ENCODE results near the gene RASA3. TPM values are rescaled to one million over a fixed set of nuclear protein-coding genes. Genes with fewer than 3 reads are reported as not detected.
"Not testable (repeated sequence)": the region's sequence is repeated elsewhere in the genome, so short reads cannot be mapped to it uniquely, and the experiment has no call there.

RASA3 gene
- total RNA-seq, 1 experiment from 2014 or later: 0.95 TPM

DNA sequence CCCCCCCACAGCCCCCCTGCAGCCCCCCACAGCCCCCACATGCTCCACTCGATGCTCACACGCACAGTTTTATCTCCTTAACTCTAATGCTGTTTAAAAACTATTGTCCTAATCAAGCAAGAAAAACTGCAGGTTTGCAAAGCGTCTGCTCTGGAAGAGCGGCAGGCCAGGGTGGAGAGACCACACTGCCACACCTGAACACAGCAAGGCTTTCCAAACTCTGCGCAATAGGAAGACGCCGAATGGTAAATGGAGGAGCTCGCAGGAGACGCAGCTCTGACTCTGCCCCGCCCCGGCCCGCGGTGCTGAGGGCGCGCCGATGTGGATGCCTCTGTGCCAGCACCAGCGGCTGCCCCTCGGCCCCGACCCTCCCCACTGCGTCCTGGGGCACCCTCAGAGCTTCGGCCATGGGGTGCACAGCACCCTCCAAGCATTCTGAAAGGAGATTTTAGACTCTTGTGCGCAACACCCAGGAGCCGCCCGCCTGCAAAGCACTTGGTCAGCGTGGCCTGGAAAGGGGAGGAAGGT, 32.4 kb downstream of the RASA3 start:
- intact Hi-C loops (cut with micrococcal nuclease; ENCODE audit: unreplicated experiment): no loop called here
- ChIA-PET POLR2A (no interaction called here), CTCF (no interaction called here)
- no TSS peak for BruUV-seq (replicated peaks)
- H3K27ac Mint-ChIP-seq (ENCODE audit: unreplicated experiment): peak overlapping the region; percentile 42
- H3K9me3 ChIP-seq: peaks cover 3% of the 10 kb centered on the region; the same call in 1 of the 2 replicates
- no peaks in the 10 kb centered on the region for H3K9me3 Mint-ChIP-seq (ENCODE audit: unreplicated experiment)
- peak; percentile 32 to 47 for DNase-seq
- H3K4me3 Mint-ChIP-seq (ENCODE audit: unreplicated experiment): no peak overlapping the region
- peaks cover 9% of the 10 kb centered on the region for H3K27me3 Mint-ChIP-seq (ENCODE audit: insufficient read depth, unreplicated experiment)
- H3K4me1 Mint-ChIP-seq (ENCODE audit: low read depth, unreplicated experiment): peaks cover 6% of the 10 kb centered on the region
- peaks cover 7% of the 10 kb centered on the region for H3K36me3 Mint-ChIP-seq (ENCODE audit: insufficient read depth, unreplicated experiment)
- no peak overlapping the region for H3K4me3 ChIP-seq (ENCODE audit: low read depth, low read length)
- no peak for TF ChIP-seq CTCF (IDR thresholded peaks at IDR 0.05; ENCODE audit: insufficient read depth in 1 of 2, low read depth in 1 of 2, low read length in 1 of 2, severe bottlenecking in 1 of 2, unreplicated experiment in 1 of 2)
- H3K4me1 ChIP-seq: no peaks in the 10 kb centered on the region
- H3K36me3 ChIP-seq (ENCODE audit: control insufficient read depth, insufficient read depth, low read length): no peaks in the 10 kb centered on the region
- no peaks in the 10 kb centered on the region for H3K27me3 ChIP-seq (replicated peaks; ENCODE audit: control insufficient read depth, insufficient read depth, low read length)

DNA sequence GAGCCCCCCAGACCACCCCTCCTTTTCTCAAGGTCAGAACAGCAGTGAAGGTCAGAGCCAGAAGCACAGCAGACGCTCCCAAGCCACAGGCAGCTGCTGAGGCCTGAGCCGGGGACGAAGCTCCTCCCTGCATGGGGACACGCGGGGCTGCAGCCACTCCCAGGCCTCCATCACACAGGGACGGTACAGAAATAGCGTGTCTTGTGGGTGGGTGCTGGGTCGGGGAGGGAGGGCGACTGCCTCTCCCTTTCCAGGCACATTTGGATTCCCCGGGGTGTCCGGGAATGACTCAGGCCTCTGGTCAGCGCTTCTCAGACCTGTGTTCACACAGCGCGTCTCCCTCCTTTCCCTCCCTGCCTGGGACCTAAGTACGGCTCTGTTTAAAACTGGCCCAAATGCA, 33.2 kb downstream of the RASA3 start:
- Histone ChIP-seq H3K27me3 (replicated peaks; ENCODE audit: control insufficient read depth, insufficient read depth, low read length) (no peaks in the 10 kb centered on the region), H3K4me3 (ENCODE audit: low read depth, low read length) (no peak overlapping the region), H3K36me3 (ENCODE audit: control insufficient read depth, insufficient read depth, low read length) (no peaks in the 10 kb centered on the region), H3K9me3 (no peaks in the 10 kb centered on the region), H3K4me1 (no peaks in the 10 kb centered on the region)
- CTCF ChIA-PET: no interaction called here
- H3K27ac Mint-ChIP-seq (ENCODE audit: unreplicated experiment): no peak overlapping the region
- no peaks in the 10 kb centered on the region for H3K9me3 Mint-ChIP-seq (ENCODE audit: unreplicated experiment)
- intact Hi-C loops (cut with micrococcal nuclease; ENCODE audit: unreplicated experiment): no loop called here
- TF ChIP-seq CTCF (IDR thresholded peaks at IDR 0.05; ENCODE audit: insufficient read depth in 1 of 2, low read depth in 1 of 2, low read length in 1 of 2, severe bottlenecking in 1 of 2, unreplicated experiment in 1 of 2): no peak
- no peak overlapping the region for H3K4me3 Mint-ChIP-seq (ENCODE audit: unreplicated experiment)
- H3K36me3 Mint-ChIP-seq (ENCODE audit: insufficient read depth, unreplicated experiment): peaks cover 7% of the 10 kb centered on the region
- no TSS peak for BruUV-seq (replicated peaks)
- H3K4me1 Mint-ChIP-seq (ENCODE audit: low read depth, unreplicated experiment): peaks cover 6% of the 10 kb centered on the region
- peak in 1 of 2 experiments; percentile 43 for DNase-seq
- peaks cover 9% of the 10 kb centered on the region for H3K27me3 Mint-ChIP-seq (ENCODE audit: insufficient read depth, unreplicated experiment)
- POLR2A ChIA-PET: no interaction called here

DNA sequence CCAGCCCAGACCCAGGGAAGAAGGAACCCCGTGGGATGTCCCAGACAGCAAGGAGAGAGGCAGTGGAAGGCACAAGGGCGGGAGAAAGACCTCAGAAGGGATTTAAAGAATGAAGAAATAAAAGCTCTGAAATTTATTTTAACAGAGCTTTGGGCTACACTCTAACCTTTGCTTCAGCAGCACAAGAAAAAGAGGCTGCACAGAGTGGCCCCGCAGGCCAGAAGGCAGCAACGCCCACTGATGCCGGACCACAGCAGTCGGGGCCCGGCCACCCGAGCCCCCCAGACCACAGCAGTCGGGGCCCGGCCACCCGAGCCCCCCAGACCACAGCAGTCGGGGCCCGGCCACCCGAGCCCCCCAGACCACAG, 33.8 kb downstream of the RASA3 start:
- H3K36me3 Mint-ChIP-seq (ENCODE audit: insufficient read depth, unreplicated experiment); H3K9me3 ChIP-seq; H3K4me3 ChIP-seq (ENCODE audit: low read depth, low read length); H3K4me3 Mint-ChIP-seq (ENCODE audit: unreplicated experiment); CTCF ChIA-PET; H3K4me1 Mint-ChIP-seq (ENCODE audit: low read depth, unreplicated experiment); H3K27me3 Mint-ChIP-seq (ENCODE audit: insufficient read depth, unreplicated experiment); H3K27me3 ChIP-seq (replicated peaks; ENCODE audit: control insufficient read depth, insufficient read depth, low read length); H3K9me3 Mint-ChIP-seq (ENCODE audit: unreplicated experiment); BruUV-seq (replicated peaks); H3K36me3 ChIP-seq (ENCODE audit: control insufficient read depth, insufficient read depth, low read length); H3K4me1 ChIP-seq; DNase-seq; intact Hi-C loops (cut with micrococcal nuclease; ENCODE audit: unreplicated experiment); POLR2A ChIA-PET; H3K27ac Mint-ChIP-seq (ENCODE audit: unreplicated experiment): not testable (repeated sequence)
